Peyer's patch (tissue), 4 donors: ENCODE measurements around the gene MRM3.

Experiments
- POLR2A ChIP-seq, 2 donors: fragments of 450-650 bp; IDR thresholded peaks; one replicate each; pipeline ENCODE4 v1.5.1; 2017; ENCODE audit warnings: antibody characterized with exemption in 2 of 2, mild to moderate bottlenecking in 2 of 2, moderate library complexity in 2 of 2
- TF ChIP-seq, protein P1 (sequence below), 6 experiments: fragments of 450-650 bp in 4 of 6; fragments of 200-600 bp in 2 of 6; sonication (generic) in 1 of 6; IDR thresholded peaks; one replicate each; pipeline ENCODE4 v1.5.1; 2017 to 2019; ENCODE audit warnings: antibody characterized with exemption in 6 of 6, mild to moderate bottlenecking in 3 of 6, moderate library complexity in 1 of 6

DNA sequence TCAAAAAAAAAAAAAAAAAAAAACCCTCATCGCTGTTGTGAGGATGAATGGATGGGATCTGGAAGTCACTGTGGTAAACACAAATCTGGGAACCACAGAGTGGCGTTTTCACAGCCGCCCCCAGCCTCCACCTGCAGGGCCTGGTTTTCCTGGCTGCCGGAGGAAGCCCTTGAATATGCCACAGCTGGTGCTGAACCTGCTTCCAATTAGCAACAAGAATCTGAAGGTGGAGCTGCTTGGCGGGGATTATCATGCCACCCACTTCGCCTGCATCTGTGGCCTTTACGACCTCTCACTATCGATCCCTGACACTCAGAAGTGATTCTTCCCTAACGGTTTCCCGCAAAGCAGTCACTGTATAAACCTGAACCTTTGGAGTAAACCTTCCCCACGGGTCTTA is 16.1 kb downstream of the MRM3 start:
- TF ChIP-seq, protein P1, sequence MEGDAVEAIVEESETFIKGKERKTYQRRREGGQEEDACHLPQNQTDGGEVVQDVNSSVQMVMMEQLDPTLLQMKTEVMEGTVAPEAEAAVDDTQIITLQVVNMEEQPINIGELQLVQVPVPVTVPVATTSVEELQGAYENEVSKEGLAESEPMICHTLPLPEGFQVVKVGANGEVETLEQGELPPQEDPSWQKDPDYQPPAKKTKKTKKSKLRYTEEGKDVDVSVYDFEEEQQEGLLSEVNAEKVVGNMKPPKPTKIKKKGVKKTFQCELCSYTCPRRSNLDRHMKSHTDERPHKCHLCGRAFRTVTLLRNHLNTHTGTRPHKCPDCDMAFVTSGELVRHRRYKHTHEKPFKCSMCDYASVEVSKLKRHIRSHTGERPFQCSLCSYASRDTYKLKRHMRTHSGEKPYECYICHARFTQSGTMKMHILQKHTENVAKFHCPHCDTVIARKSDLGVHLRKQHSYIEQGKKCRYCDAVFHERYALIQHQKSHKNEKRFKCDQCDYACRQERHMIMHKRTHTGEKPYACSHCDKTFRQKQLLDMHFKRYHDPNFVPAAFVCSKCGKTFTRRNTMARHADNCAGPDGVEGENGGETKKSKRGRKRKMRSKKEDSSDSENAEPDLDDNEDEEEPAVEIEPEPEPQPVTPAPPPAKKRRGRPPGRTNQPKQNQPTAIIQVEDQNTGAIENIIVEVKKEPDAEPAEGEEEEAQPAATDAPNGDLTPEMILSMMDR (IDR thresholded peaks at IDR 0.05): no peak
- no peak for TF ChIP-seq POLR2A (IDR thresholded peaks at IDR 0.05)
